Breast epithelium (tissue), 3 donors: ENCODE data around the gene AGXT2.

Experiments used
- POLR2AphosphoS5 ChIP-seq, 3 donors: sonication (generic); formaldehyde crosslinking; IDR thresholded peaks; one replicate each; pipeline ENCODE4 v1.6.1; 2017; ENCODE audit warnings: antibody characterized with exemption in 3 of 3
- TF ChIP-seq, protein P1 (sequence below), 3 donors: fragments of 450-650 bp; IDR thresholded peaks; one replicate each; pipeline ENCODE4 v1.5.1; 2016 to 2017; ENCODE audit warnings: antibody characterized with exemption in 3 of 3, mild to moderate bottlenecking in 3 of 3, moderate library complexity in 3 of 3

GRCh38 chr5:35023391-35024178 lies 24.2 kb downstream of the AGXT2 start:
- TF ChIP-seq, protein P1, sequence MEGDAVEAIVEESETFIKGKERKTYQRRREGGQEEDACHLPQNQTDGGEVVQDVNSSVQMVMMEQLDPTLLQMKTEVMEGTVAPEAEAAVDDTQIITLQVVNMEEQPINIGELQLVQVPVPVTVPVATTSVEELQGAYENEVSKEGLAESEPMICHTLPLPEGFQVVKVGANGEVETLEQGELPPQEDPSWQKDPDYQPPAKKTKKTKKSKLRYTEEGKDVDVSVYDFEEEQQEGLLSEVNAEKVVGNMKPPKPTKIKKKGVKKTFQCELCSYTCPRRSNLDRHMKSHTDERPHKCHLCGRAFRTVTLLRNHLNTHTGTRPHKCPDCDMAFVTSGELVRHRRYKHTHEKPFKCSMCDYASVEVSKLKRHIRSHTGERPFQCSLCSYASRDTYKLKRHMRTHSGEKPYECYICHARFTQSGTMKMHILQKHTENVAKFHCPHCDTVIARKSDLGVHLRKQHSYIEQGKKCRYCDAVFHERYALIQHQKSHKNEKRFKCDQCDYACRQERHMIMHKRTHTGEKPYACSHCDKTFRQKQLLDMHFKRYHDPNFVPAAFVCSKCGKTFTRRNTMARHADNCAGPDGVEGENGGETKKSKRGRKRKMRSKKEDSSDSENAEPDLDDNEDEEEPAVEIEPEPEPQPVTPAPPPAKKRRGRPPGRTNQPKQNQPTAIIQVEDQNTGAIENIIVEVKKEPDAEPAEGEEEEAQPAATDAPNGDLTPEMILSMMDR (IDR thresholded peaks at IDR 0.05): no peak
- no peak for TF ChIP-seq POLR2AphosphoS5 (IDR thresholded peaks at IDR 0.05)
